ENCODE results near the gene INA. TPM values are rescaled to one million over a fixed set of nuclear protein-coding genes. Genes with fewer than 3 reads are reported as not detected.

INA gene
- total RNA-seq, 3 donors from 2014 or later (not counting 1 experiment from before 2014, with no cell fraction given): not detected

DNA sequence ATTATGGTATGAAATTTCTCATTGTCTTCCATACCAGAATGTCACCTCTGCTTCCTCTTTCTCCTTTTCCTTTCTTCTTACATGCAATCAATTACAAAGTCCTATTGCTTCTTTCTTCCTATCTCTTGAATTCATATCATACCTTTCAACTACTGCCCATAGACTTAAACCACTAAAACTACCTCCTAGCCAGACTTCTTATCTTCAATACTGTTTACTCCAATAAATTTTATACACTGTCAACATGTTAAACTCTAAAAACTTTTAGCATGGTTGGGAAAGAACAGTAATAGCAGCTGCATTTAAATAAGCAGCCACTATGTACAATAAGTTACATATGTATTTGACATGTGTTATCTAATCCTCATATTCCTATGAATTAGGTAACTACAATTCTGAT lies 39.1 kb downstream of the INA start:
- H3K9me3 Mint-ChIP-seq: no peaks in the 10 kb centered on the region
- H3K4me3 ChIP-seq (ENCODE audit: low read length): no peak overlapping the region
- peaks cover 22% of the 10 kb centered on the region for H3K36me3 ChIP-seq (ENCODE audit: control insufficient read depth, insufficient read depth, low read length)
- intact Hi-C loops (cut with micrococcal nuclease): no loop called here
- TF ChIP-seq, protein P1, sequence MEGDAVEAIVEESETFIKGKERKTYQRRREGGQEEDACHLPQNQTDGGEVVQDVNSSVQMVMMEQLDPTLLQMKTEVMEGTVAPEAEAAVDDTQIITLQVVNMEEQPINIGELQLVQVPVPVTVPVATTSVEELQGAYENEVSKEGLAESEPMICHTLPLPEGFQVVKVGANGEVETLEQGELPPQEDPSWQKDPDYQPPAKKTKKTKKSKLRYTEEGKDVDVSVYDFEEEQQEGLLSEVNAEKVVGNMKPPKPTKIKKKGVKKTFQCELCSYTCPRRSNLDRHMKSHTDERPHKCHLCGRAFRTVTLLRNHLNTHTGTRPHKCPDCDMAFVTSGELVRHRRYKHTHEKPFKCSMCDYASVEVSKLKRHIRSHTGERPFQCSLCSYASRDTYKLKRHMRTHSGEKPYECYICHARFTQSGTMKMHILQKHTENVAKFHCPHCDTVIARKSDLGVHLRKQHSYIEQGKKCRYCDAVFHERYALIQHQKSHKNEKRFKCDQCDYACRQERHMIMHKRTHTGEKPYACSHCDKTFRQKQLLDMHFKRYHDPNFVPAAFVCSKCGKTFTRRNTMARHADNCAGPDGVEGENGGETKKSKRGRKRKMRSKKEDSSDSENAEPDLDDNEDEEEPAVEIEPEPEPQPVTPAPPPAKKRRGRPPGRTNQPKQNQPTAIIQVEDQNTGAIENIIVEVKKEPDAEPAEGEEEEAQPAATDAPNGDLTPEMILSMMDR (IDR thresholded peaks at IDR 0.05): no peak
- H3K27me3 ChIP-seq (ENCODE audit: control insufficient read depth, insufficient read depth, low read length): no peaks in the 10 kb centered on the region
- H3K27ac ChIP-seq (ENCODE audit: low read length): no peak overlapping the region
- peaks cover 12% of the 10 kb centered on the region for H3K36me3 Mint-ChIP-seq
- no peak overlapping the region for H3K27ac Mint-ChIP-seq
- H3K4me1 ChIP-seq (ENCODE audit: control insufficient read depth, insufficient read depth, low read length): no peaks in the 10 kb centered on the region
- H3K27me3 Mint-ChIP-seq (ENCODE audit: low read depth in 2 of 2): no peaks in the 10 kb centered on the region
- no peaks in the 10 kb centered on the region for H3K4me1 Mint-ChIP-seq
- no peak overlapping the region for H3K4me3 Mint-ChIP-seq
- ATAC-seq: no peak
- no peak for DNase-seq
- H3K9me3 ChIP-seq (ENCODE audit: control insufficient read depth, insufficient read depth, low read length): no peaks in the 10 kb centered on the region

DNA sequence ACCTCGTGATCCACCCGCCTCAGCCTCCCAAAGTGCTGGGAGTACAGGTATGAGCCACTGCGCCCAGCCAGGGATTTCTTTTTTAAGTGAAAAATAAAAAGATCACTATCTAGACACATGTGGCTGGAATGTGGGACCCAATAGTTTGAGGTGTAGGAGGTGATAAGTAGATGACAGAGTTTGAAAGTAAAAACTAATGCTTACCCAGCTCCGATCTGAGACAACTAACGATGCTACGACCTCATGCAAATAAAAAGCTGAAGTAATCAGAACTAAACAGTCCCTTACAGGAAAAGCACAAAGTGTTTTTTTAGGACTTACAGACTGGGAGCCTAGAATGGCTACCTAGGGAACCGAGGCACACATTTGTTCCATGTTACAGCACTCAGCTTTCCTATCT lies 51.0 kb downstream of the INA start:
- DNase-seq: no peak

DNA sequence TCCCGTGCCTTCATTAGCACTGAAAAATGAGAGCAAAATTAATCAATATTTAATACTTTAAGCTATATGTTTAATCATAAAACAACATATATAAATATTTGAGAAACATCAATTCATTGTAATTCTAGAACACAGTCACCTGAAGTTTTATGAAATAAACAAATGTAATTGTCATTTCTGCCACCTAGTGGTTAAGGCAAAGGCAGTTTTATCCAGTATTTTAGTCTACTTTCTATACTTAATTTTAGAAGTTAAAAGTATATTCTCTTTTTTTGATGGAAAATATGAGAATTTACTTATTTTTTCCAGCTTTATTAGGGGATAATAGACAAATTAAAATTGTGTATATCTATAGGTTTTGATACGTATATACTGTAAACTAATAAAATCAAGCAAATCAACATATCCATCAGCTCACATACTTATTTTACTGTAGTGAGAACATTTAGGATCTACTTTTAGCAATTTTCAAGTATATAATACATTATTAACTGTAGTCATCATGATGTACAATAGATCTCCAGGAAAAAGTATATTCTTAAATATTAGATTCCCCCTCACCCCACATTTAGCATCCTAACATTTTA lies 57.1 kb downstream of the INA start:
- intact Hi-C loops (cut with micrococcal nuclease): no loop called here
- peaks cover 25% of the 10 kb centered on the region for H3K36me3 ChIP-seq (ENCODE audit: control insufficient read depth, insufficient read depth, low read length)
- H3K9me3 ChIP-seq (ENCODE audit: control insufficient read depth, insufficient read depth, low read length): no peaks in the 10 kb centered on the region
- no peaks in the 10 kb centered on the region for H3K36me3 Mint-ChIP-seq
- TF ChIP-seq, protein P1 (IDR thresholded peaks at IDR 0.05): peak; percentile 62
- no CpG with 5 or more reads among the region's 2 CpGs for WGBS (ENCODE audit: insufficient coverage)
- H3K4me3 ChIP-seq (ENCODE audit: low read length): no peak overlapping the region
- H3K27ac Mint-ChIP-seq: no peak overlapping the region
- H3K4me1 ChIP-seq (ENCODE audit: control insufficient read depth, insufficient read depth, low read length): no peaks in the 10 kb centered on the region
- no peaks in the 10 kb centered on the region for H3K27me3 ChIP-seq (ENCODE audit: control insufficient read depth, insufficient read depth, low read length)
- H3K4me1 Mint-ChIP-seq: no peaks in the 10 kb centered on the region
- H3K4me3 Mint-ChIP-seq: no peak overlapping the region
- ATAC-seq (no peak), DNase-seq (peak in 1 of 2 donors; percentile 44)
- H3K27ac ChIP-seq (ENCODE audit: low read length): no peak overlapping the region
- no peaks in the 10 kb centered on the region for H3K27me3 Mint-ChIP-seq (ENCODE audit: low read depth in 2 of 2)
- H3K9me3 Mint-ChIP-seq: no peaks in the 10 kb centered on the region

More for the DNA sequence above, 51.0 kb downstream of the INA start:
- Histone ChIP-seq H3K36me3 (ENCODE audit: control insufficient read depth, insufficient read depth, low read length) (peaks cover 34% of the 10 kb centered on the region), H3K4me1 (ENCODE audit: control insufficient read depth, insufficient read depth, low read length) (no peaks in the 10 kb centered on the region), H3K27me3 (ENCODE audit: control insufficient read depth, insufficient read depth, low read length) (no peaks in the 10 kb centered on the region), H3K27ac (ENCODE audit: low read length) (no peak overlapping the region), H3K4me3 (ENCODE audit: low read length) (no peak overlapping the region), H3K9me3 (ENCODE audit: control insufficient read depth, insufficient read depth, low read length) (no peaks in the 10 kb centered on the region)
- no peaks in the 10 kb centered on the region for H3K36me3 Mint-ChIP-seq
- TF ChIP-seq, protein P1 (IDR thresholded peaks at IDR 0.05): no peak
- intact Hi-C loops (cut with micrococcal nuclease): no loop called here
- H3K9me3 Mint-ChIP-seq: no peaks in the 10 kb centered on the region
- ATAC-seq: no peak
- no peaks in the 10 kb centered on the region for H3K4me1 Mint-ChIP-seq
- 79% methylated on average over 5 of the region's 7 CpGs for WGBS (ENCODE audit: insufficient coverage)
- no peaks in the 10 kb centered on the region for H3K27me3 Mint-ChIP-seq (ENCODE audit: low read depth in 2 of 2)
- H3K4me3 Mint-ChIP-seq: no peak overlapping the region
- H3K27ac Mint-ChIP-seq: no peak overlapping the region

DNA sequence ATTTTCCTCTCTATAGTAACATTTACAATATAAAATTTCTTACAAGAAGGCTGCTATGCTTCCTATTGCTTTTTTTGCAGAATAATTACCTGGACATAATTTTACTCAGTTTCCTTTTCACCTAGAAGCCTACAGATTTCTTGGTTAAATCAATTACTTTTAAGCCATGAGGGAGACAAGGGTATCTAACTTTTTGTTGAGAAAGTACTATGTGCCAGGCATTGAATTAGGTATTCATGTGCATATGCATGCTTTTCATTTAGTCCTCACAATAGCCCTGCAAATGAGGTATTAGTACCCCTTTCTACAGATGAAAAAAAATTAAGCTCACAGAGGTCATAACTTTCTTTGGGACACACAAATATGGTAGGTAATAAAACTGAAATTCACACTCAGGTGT lies 57.6 kb downstream of the INA start:
- no peak overlapping the region for H3K4me3 ChIP-seq (ENCODE audit: low read length)
- H3K36me3 Mint-ChIP-seq: no peaks in the 10 kb centered on the region
- no peaks in the 10 kb centered on the region for H3K27me3 Mint-ChIP-seq (ENCODE audit: low read depth in 2 of 2)
- no peaks in the 10 kb centered on the region for H3K4me1 Mint-ChIP-seq
- no peak overlapping the region for H3K27ac ChIP-seq (ENCODE audit: low read length)
- intact Hi-C loops (cut with micrococcal nuclease): no loop called here
- H3K9me3 ChIP-seq (ENCODE audit: control insufficient read depth, insufficient read depth, low read length): no peaks in the 10 kb centered on the region
- ATAC-seq (no peak), DNase-seq (no peak)
- no peaks in the 10 kb centered on the region for H3K9me3 Mint-ChIP-seq
- H3K36me3 ChIP-seq (ENCODE audit: control insufficient read depth, insufficient read depth, low read length): peaks cover 27% of the 10 kb centered on the region
- no peaks in the 10 kb centered on the region for H3K4me1 ChIP-seq (ENCODE audit: control insufficient read depth, insufficient read depth, low read length)
- no peaks in the 10 kb centered on the region for H3K27me3 ChIP-seq (ENCODE audit: control insufficient read depth, insufficient read depth, low read length)
- H3K27ac Mint-ChIP-seq: no peak overlapping the region
- H3K4me3 Mint-ChIP-seq: no peak overlapping the region
- TF ChIP-seq, protein P1 (IDR thresholded peaks at IDR 0.05): no peak
